Testis (tissue), 2 donors: ENCODE results near the gene CTNNA2.

Experiments used
- POLR2A ChIP-seq: fragments of 450-650 bp; IDR thresholded peaks from one replicate; pipeline ENCODE4 v1.6.1; 2017; ENCODE audit warnings: antibody characterized with exemption, mild to moderate bottlenecking, moderate library complexity
- TF ChIP-seq, protein P1 (sequence below), 3 experiments: fragments of 450-650 bp in 2 of 3; fragments of 200-600 bp in 1 of 3; sonication (generic) in 1 of 3; IDR thresholded peaks; one replicate each; pipeline ENCODE4 v1.5.1; 2016 to 2019; ENCODE audit warnings: antibody characterized with exemption in 3 of 3, mild to moderate bottlenecking in 2 of 3, moderate library complexity in 1 of 3

DNA sequence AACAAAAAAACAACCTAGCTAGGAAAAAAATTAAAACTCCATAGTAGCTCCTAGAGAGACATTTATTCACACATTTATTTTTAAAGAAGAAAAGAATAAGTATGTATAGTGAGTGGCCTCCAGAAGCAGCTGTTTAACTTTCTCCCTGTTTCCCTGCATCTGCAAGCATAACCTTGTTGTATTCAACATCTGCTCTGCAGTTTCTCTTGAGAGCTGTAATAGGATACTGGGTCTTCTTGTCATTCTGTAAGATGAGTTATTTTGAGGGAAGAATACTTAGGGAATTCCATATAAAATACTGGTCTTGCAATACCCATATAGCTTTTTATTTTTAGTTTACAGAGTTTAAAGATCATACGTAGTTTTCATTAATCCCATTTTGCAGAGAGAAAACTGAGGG lies 545.1 kb downstream of the CTNNA2 start:
- TF ChIP-seq POLR2A, result no peak
- TF ChIP-seq, protein P1, sequence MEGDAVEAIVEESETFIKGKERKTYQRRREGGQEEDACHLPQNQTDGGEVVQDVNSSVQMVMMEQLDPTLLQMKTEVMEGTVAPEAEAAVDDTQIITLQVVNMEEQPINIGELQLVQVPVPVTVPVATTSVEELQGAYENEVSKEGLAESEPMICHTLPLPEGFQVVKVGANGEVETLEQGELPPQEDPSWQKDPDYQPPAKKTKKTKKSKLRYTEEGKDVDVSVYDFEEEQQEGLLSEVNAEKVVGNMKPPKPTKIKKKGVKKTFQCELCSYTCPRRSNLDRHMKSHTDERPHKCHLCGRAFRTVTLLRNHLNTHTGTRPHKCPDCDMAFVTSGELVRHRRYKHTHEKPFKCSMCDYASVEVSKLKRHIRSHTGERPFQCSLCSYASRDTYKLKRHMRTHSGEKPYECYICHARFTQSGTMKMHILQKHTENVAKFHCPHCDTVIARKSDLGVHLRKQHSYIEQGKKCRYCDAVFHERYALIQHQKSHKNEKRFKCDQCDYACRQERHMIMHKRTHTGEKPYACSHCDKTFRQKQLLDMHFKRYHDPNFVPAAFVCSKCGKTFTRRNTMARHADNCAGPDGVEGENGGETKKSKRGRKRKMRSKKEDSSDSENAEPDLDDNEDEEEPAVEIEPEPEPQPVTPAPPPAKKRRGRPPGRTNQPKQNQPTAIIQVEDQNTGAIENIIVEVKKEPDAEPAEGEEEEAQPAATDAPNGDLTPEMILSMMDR (IDR thresholded peaks at IDR 0.05), result no peak
